Ovary (tissue), 9 donors: ENCODE measurements around the gene PKD1. TPM values are rescaled to one million over a fixed set of nuclear protein-coding genes. Genes with fewer than 3 reads are reported as not detected.
A peak's percentile ranks its signal among the peaks of the same experiment; 100 is the strongest.

ENCODE experiments used
- DNase-seq, 5 donors: peaks; one replicate each; pipeline ENCODE4 v3.0.0-alpha.2; 2019 to 2020
- H3K27ac ChIP-seq, 2 donors: fragments of 200-600 bp; one replicate each; pipeline versions ENCODE4 v1.5.1 to v1.8.0; 2019 to 2022
- H3K27me3 ChIP-seq: fragments of 200-600 bp; one replicate; pipeline ENCODE4 v1.8.0; 2022
- H3K36me3 ChIP-seq: fragments of 200-600 bp; sonication (generic); one replicate; pipeline ENCODE4 v1.5.1; 2019
- H3K4me1 ChIP-seq: one replicate; pipeline ENCODE4 v1.8.1; 2013; ENCODE audit warnings: mild to moderate bottlenecking, moderate library complexity; ENCODE audit not compliant: insufficient read depth
- H3K4me3 ChIP-seq: fragments of 200-600 bp; sonication (generic); one replicate; pipeline ENCODE4 v1.5.1; 2017
- H3K9me3 ChIP-seq, 2 donors: fragments of 200-600 bp in 1 of 2; sonication (generic) in 1 of 2; one replicate each; pipeline versions ENCODE4 v1.5.1 to v1.8.1; 2013 to 2019; ENCODE audit warnings: mild to moderate bottlenecking in 1 of 2, moderate library complexity in 1 of 2
- CTCF ChIP-seq, 3 donors: fragments of 450-650 bp in 2 of 3; fragments of 200-600 bp in 1 of 3; IDR thresholded peaks; one replicate each; pipeline versions ENCODE4 v1.5.1 to v1.8.0; 2016 to 2022; ENCODE audit warnings: antibody characterized with exemption in 3 of 3, mild to moderate bottlenecking in 1 of 3
- EP300 ChIP-seq: sonication (generic); formaldehyde crosslinking; IDR thresholded peaks from one replicate; pipeline ENCODE4 v1.6.1; 2017; ENCODE audit warnings: antibody characterized with exemption
- POLR2A ChIP-seq: fragments of 450-650 bp; IDR thresholded peaks from one replicate; pipeline ENCODE4 v1.6.1; 2017; ENCODE audit warnings: antibody characterized with exemption, mild to moderate bottlenecking, moderate library complexity
- WGBS, 3 donors: extraction: QIAGEN DNeasy Blood & Tissue Kit in 1 of 3; methylation state at CpG; one replicate each; pipeline versions ENCODE4 v1.1.5 to v1.1.7; 2013 to 2017; 5-methylcytosine and 5-hydroxymethylcytosine counted together
- intact Hi-C, 4 donors: fragments of 100-400 bp; cut with DNase I; formaldehyde crosslinking; loops; one replicate each; pipeline versions ENCODE4 v1.11.0 to v1.15.1; 2022 to 2023
- polyA plus RNA-seq, 2 donors: library from polyadenylated mRNA; stranded (reverse); fragments of 200-250 nt in 1 of 2; fragments of 350-450 nt in 1 of 2; fragmentation: Illumina TruSeq in 1 of 2; extraction: RNeasy Lipid Tissue Mini Kit (QIAGEN cat#74804) in 1 of 2; gene quantifications; one replicate each; pipeline ENCODE4 v1.2.3, GENCODE V29; 2013 to 2014
- total RNA-seq, 7 donors: library from RNA; depleted of rRNA in 2 of 7; stranded (reverse); fragments of >200 nt in 2 of 7; fragmentation: NEBNext Ultra II Directional in 3 of 7; extraction: Animal tissue kit (Norgen Biotek cat#: 25700) in 3 of 7; gene quantifications; one replicate each; pipeline versions ENCODE4 v1.1.0 to v1.2.4, GENCODE V29; 2016 to 2023
- donor health status: DM: no; HTN: no; CAD: no; lungs with moderate emphysema.
- donor health status: DM: no; HTN: no; CAD: no.
- donor health status: Bipolar disorder and iron deficiency.
- donor health status: DM: yes; HTN: yes; CAD: no.
- donor health status: DM: no; HTN: no; CAD: no.
- donor health status: DM: yes; HTN: yes; CAD: no.

Gene PKD1
- total and polyA plus RNA-seq, 9 donors: 8.7 to 203 (median 129) TPM

GRCh38 chr16:2045965-2046892 is 89.5 kb downstream of the PKD1 start:
- H3K27me3 ChIP-seq: no peaks in the 10 kb centered on the region
- peaks cover 18% of the 10 kb centered on the region for H3K4me1 ChIP-seq
- TF ChIP-seq EP300: no peak
- TF ChIP-seq CTCF (IDR thresholded peaks at IDR 0.05): no peak
- TF ChIP-seq POLR2A: no peak
- WGBS, 3 donors: 82 to 86% (median 84%) methylated on average over 21 of the region's 21 CpGs
- H3K9me3 ChIP-seq: no peaks in the 10 kb centered on the region
- no peaks in the 10 kb centered on the region for H3K36me3 ChIP-seq
- DNase-seq: no peak
- intact Hi-C loops: no loop called here
- H3K4me3 ChIP-seq: no peak overlapping the region
- H3K27ac ChIP-seq: peak overlapping the region in 1 of 2 donors; percentile 70

- WGBS, 3 donors: 85 to 95% (median 93%) methylated on average over 22 of the region's 22 CpGs
- Histone ChIP-seq H3K4me3 (no peak overlapping the region), H3K27ac (no peak overlapping the region), H3K4me1 (peaks cover 31% of the 10 kb centered on the region), H3K9me3 (no peaks in the 10 kb centered on the region), H3K27me3 (no peaks in the 10 kb centered on the region), H3K36me3 (no peaks in the 10 kb centered on the region)
- no peak for DNase-seq
- intact Hi-C loops: no loop called here
- no peak for TF ChIP-seq CTCF (IDR thresholded peaks at IDR 0.05)
- TF ChIP-seq POLR2A: no peak
- TF ChIP-seq EP300: no peak
Measured at GRCh38 chr16:2044541-2044940, 91.2 kb downstream of the PKD1 start.

GRCh38 chr16:2043667-2044451 is 91.8 kb downstream of the PKD1 start:
- WGBS, 3 donors: 73 to 83% (median 75%) methylated on average over 24 to 26 of the region's 26 CpGs
- H3K27me3 ChIP-seq: no peaks in the 10 kb centered on the region
- no peak for TF ChIP-seq CTCF (IDR thresholded peaks at IDR 0.05)
- H3K27ac ChIP-seq: peak overlapping the region in 1 of 2 donors; percentile 32
- intact Hi-C loops: no loop called here
- no peaks in the 10 kb centered on the region for H3K36me3 ChIP-seq
- H3K4me3 ChIP-seq: no peak overlapping the region
- no peaks in the 10 kb centered on the region for H3K9me3 ChIP-seq
- peaks cover 34% of the 10 kb centered on the region for H3K4me1 ChIP-seq
- no peak for DNase-seq

GRCh38 chr16:2042986-2043666 is 92.6 kb downstream of the PKD1 start:
- WGBS, 3 donors: 75 to 84% (median 83%) methylated on average over 11 of the region's 11 CpGs
- no peaks in the 10 kb centered on the region for H3K27me3 ChIP-seq

More at GRCh38 chr16:2042986-2043666, 92.6 kb downstream of the PKD1 start:
- H3K9me3 ChIP-seq: no peaks in the 10 kb centered on the region
- H3K4me3 ChIP-seq: no peak overlapping the region
- H3K27ac ChIP-seq: peak overlapping the region in 1 of 2 donors; percentile 32
- no peaks in the 10 kb centered on the region for H3K36me3 ChIP-seq
- no peak for DNase-seq
- peaks cover 36% of the 10 kb centered on the region for H3K4me1 ChIP-seq
- intact Hi-C loops: no loop called here
- TF ChIP-seq EP300 (no peak), CTCF (IDR thresholded peaks at IDR 0.05) (no peak), POLR2A (no peak)
